H9 (cell line): ENCODE results near the gene TOR4A. TPM values are rescaled to one million over a fixed set of nuclear protein-coding genes. Genes with fewer than 3 reads are reported as not detected.
"Not testable (repeated sequence)": the region's sequence is repeated elsewhere in the genome, so short reads cannot be mapped to it uniquely, and the experiment has no call there.

Experiments
- DNase-seq: peaks from one replicate; pipeline ENCODE4 v3.0.0-alpha.2; 2017
- H2AFZ ChIP-seq: one replicate; pipeline ENCODE4 v1.6.1; 2013; ENCODE audit warnings: mild to moderate bottlenecking, low read length, control low read depth, moderate library complexity
- H2AK5ac ChIP-seq: 2 replicates; pipeline ENCODE4 v1.6.1; 2013; ENCODE audit warnings: low read length, control low read depth, mixed read lengths; ENCODE audit not compliant: insufficient read length
- H2BK120ac ChIP-seq: one replicate; pipeline ENCODE4 v1.6.1; 2013; ENCODE audit warnings: low read depth, mild to moderate bottlenecking, low read length, control low read depth, inconsistent platforms; ENCODE audit not compliant: poor library complexity, severe bottlenecking
- H2BK12ac ChIP-seq: 2 replicates; pipeline ENCODE4 v1.6.1; 2013; ENCODE audit warnings: low read length, control low read depth, mixed read lengths, low read depth; ENCODE audit not compliant: insufficient read length
- H2BK15ac ChIP-seq: 2 replicates; pipeline ENCODE4 v1.6.1; 2013; ENCODE audit warnings: low read depth, low read length, control low read depth
- H2BK20ac ChIP-seq: one replicate; pipeline ENCODE4 v1.6.1; 2013; ENCODE audit warnings: low read depth, mild to moderate bottlenecking, low read length, control low read depth, inconsistent platforms; ENCODE audit not compliant: poor library complexity, severe bottlenecking
- H2BK5ac ChIP-seq: 2 replicates; pipeline ENCODE4 v1.6.1; 2013; ENCODE audit warnings: low read length, control low read depth, mixed read lengths; ENCODE audit not compliant: insufficient read length
- H3K14ac ChIP-seq: 2 replicates; pipeline ENCODE4 v1.6.1; 2013; ENCODE audit warnings: low read length, control low read depth; ENCODE audit not compliant: insufficient read depth
- H3K18ac ChIP-seq: 2 replicates; pipeline ENCODE4 v1.6.1; 2013; ENCODE audit warnings: low read depth, mild to moderate bottlenecking, mixed read lengths, low read length, control low read depth; ENCODE audit not compliant: insufficient read length
- H3K23ac ChIP-seq: 2 replicates; pipeline ENCODE4 v1.6.1; 2013; ENCODE audit warnings: low read length, control low read depth, mixed read lengths, low read depth; ENCODE audit not compliant: insufficient read length
- H3K23me2 ChIP-seq: 2 replicates; pipeline ENCODE4 v1.6.1; 2013; ENCODE audit warnings: low read depth, mild to moderate bottlenecking, mixed read lengths, low read length, control low read depth; ENCODE audit not compliant: insufficient read length, poor library complexity, severe bottlenecking
- H3K27ac ChIP-seq: 2 replicates; pipeline ENCODE4 v1.5.1; 2013; ENCODE audit warnings: low read length, control low read depth, mixed read lengths, low read depth; ENCODE audit not compliant: insufficient read length
- H3K27me3 ChIP-seq: 2 replicates; pipeline ENCODE4 v1.6.1; 2013; ENCODE audit warnings: low read length, control low read depth, inconsistent platforms; ENCODE audit not compliant: insufficient read depth
- H3K4ac ChIP-seq: 2 replicates; pipeline ENCODE4 v1.6.1; 2013; ENCODE audit warnings: low read depth, mild to moderate bottlenecking, control low read depth, inconsistent platforms, low read length, moderate library complexity
- H3K4me1 ChIP-seq: 2 replicates; pipeline ENCODE4 v1.6.1; 2013; ENCODE audit warnings: low read length, control low read depth, inconsistent platforms; ENCODE audit not compliant: insufficient read depth
- H3K4me2 ChIP-seq: 2 replicates; pipeline ENCODE4 v1.6.1; 2013; ENCODE audit warnings: low read length, control low read depth, mixed read lengths; ENCODE audit not compliant: insufficient read length, insufficient read depth
- H3K56ac ChIP-seq: 2 replicates; pipeline ENCODE4 v1.6.1; 2013; ENCODE audit warnings: low read depth, mild to moderate bottlenecking, mixed read lengths, low read length, control low read depth; ENCODE audit not compliant: insufficient read length
- H3K79me1 ChIP-seq: 2 replicates; pipeline ENCODE4 v1.6.1; 2013; ENCODE audit warnings: low read depth, mild to moderate bottlenecking, moderate library complexity, low read length, control low read depth, inconsistent platforms; ENCODE audit not compliant: insufficient read depth, poor library complexity, severe bottlenecking
- H3K79me2 ChIP-seq: 2 replicates; pipeline ENCODE4 v1.6.1; 2013; ENCODE audit warnings: low read length, control low read depth, inconsistent platforms; ENCODE audit not compliant: insufficient read depth
- H3K9ac ChIP-seq: 2 replicates; pipeline ENCODE4 v1.6.1; 2013; ENCODE audit warnings: low read length, control low read depth, mixed read lengths; ENCODE audit not compliant: insufficient read length; ENCODE audit errors: extremely low read depth
- H3K9me3 ChIP-seq: one replicate; pipeline ENCODE4 v1.6.1; 2013; ENCODE audit warnings: low read depth, low read length, inconsistent platforms; ENCODE audit not compliant: control insufficient read depth
- H3T11ph ChIP-seq: one replicate; pipeline ENCODE4 v1.6.1; 2013; ENCODE audit warnings: mild to moderate bottlenecking, low read length, control low read depth, inconsistent platforms
- H4K20me1 ChIP-seq: one replicate; pipeline ENCODE4 v1.6.1; 2013; ENCODE audit not compliant: control insufficient read depth, insufficient read length, insufficient read depth
- H4K5ac ChIP-seq: 2 replicates; pipeline ENCODE4 v1.6.1; 2013; ENCODE audit warnings: low read depth, mild to moderate bottlenecking, mixed read lengths, low read length, control low read depth; ENCODE audit not compliant: insufficient read length
- H4K8ac ChIP-seq: replicated peaks from 2 replicates; pipeline ENCODE4 v1.6.1; 2013; ENCODE audit warnings: low read length, control low read depth, mixed read lengths, low read depth; ENCODE audit not compliant: insufficient read length
- H4K91ac ChIP-seq: 2 replicates; pipeline ENCODE4 v1.6.1; 2013; ENCODE audit warnings: low read depth, mild to moderate bottlenecking, moderate library complexity, mixed read lengths, low read length, control low read depth; ENCODE audit not compliant: insufficient read length
- H3K27ac Mint-ChIP-seq, 3 experiments: 2 replicates in 2 of 3; 3 replicates in 1 of 3; pipeline ENCODE4 v1.8.0; 2020 to 2021; ENCODE audit warnings: mixed read lengths in 3 of 3, mild to moderate bottlenecking in 1 of 3, moderate library complexity in 1 of 3
- H3K27me3 Mint-ChIP-seq: 2 replicates; pipeline ENCODE4 v1.8.0; 2021; ENCODE audit warnings: low read depth, mild to moderate bottlenecking, moderate library complexity, mixed read lengths
- H3K36me3 Mint-ChIP-seq, 3 experiments: 2 replicates in 2 of 3; 3 replicates in 1 of 3; pipeline ENCODE4 v1.8.0; 2020 to 2021; ENCODE audit warnings: low read depth in 3 of 3, mixed read lengths in 3 of 3; ENCODE audit not compliant: insufficient read depth in 1 of 3
- H3K4me1 Mint-ChIP-seq, 2 experiments: 2 replicates each; pipeline ENCODE4 v1.8.0; 2020; ENCODE audit warnings: mixed read lengths in 2 of 2
- H3K4me3 Mint-ChIP-seq, 2 experiments: 2 replicates in 1 of 2; 3 replicates in 1 of 2; pipeline ENCODE4 v1.8.0; 2020 to 2021; ENCODE audit warnings: mild to moderate bottlenecking in 2 of 2, mixed read lengths in 2 of 2, moderate library complexity in 1 of 2
- H3K9me3 Mint-ChIP-seq, 2 experiments: 2 replicates in 1 of 2; 3 replicates in 1 of 2; pipeline ENCODE4 v1.8.0; 2020; ENCODE audit warnings: mild to moderate bottlenecking in 2 of 2, mixed read lengths in 2 of 2, moderate library complexity in 1 of 2
- CTCF ChIP-seq: fragments of 200-600 bp; sonication (generic); conservative IDR thresholded peaks from 3 replicates; pipeline ENCODE4 v1.8.0; 2021; ENCODE audit warnings: antibody characterized with exemption, mild to moderate bottlenecking
- WGBS: extraction: QIAGEN DNeasy Blood & Tissue Kit; methylation state at CpG from one replicate; pipeline ENCODE4 v1.1.7; 2013; ENCODE audit warnings: missing lambda C conversion rate, low lambda C conversion rate, mixed read lengths; ENCODE audit not compliant: insufficient read length; ENCODE audit errors: extremely low coverage; 5-methylcytosine and 5-hydroxymethylcytosine counted together
- total RNA-seq: library from RNA; stranded (reverse); gene quantifications from 2 replicates; pipeline ENCODE4 v1.2.1, GENCODE V29; 2021

The TOR4A gene
- total RNA-seq, 1 experiment from 2014 or later, result 6.2 TPM

- H3K9me3 ChIP-seq, result no peaks in the 10 kb centered on the region
- H3K23ac ChIP-seq, result no peak overlapping the region
- Mint-ChIP-seq H3K9me3 (no peaks in the 10 kb centered on the region; a peak in 2 of 5 replicates), H3K4me1 (peaks cover 24 to 34% of the 10 kb centered on the region in 2 experiments), H3K27ac (no peak overlapping the region; a peak in 3 of 7 replicates), H3K36me3 (peaks cover 19 to 26% (median 24%) of the 10 kb centered on the region in 3 experiments), H3K27me3 (peaks cover 18% of the 10 kb centered on the region), H3K4me3 (peak overlapping the region; percentile 77 to 86)
- H3K27ac ChIP-seq, result no peak overlapping the region
- H3K27me3 ChIP-seq, result no peaks in the 10 kb centered on the region
- no peaks in the 10 kb centered on the region for H3K79me1 ChIP-seq
- DNase-seq, result no peak
- H4K8ac ChIP-seq, result no peak overlapping the region
- H2BK120ac ChIP-seq, result no peak overlapping the region
- no peak overlapping the region for H2AK5ac ChIP-seq
- H2BK5ac ChIP-seq, result no peak overlapping the region
- no peak overlapping the region for H2BK20ac ChIP-seq
- no peak overlapping the region for H2BK12ac ChIP-seq
- H3K18ac ChIP-seq, result no peak overlapping the region
- H3K4ac ChIP-seq, result no peak overlapping the region
- peak overlapping the region; percentile 53 for H3K9ac ChIP-seq
- no peak overlapping the region for H4K5ac ChIP-seq
- TF ChIP-seq CTCF, result no peak
- no peak overlapping the region for H2AFZ ChIP-seq
- H3K79me2 ChIP-seq, result no peaks in the 10 kb centered on the region
- H3K4me2 ChIP-seq, result peak overlapping the region; percentile 46
- H3T11ph ChIP-seq, result no peak overlapping the region
- no peaks in the 10 kb centered on the region; the same call in 1 of the 2 replicates for H3K4me1 ChIP-seq
- peaks cover 12% of the 10 kb centered on the region for H3K23me2 ChIP-seq
- no CpG with 5 or more reads among the region's 36 CpGs for WGBS
- H4K20me1 ChIP-seq, result peaks cover 3% of the 10 kb centered on the region
- H4K91ac ChIP-seq, result no peak overlapping the region
- H2BK15ac ChIP-seq, result no peak overlapping the region
- H3K14ac ChIP-seq, result no peak overlapping the region; the same call in 1 of the 2 replicates
- no peak overlapping the region for H3K56ac ChIP-seq
Observed at GRCh38 chr9:137242269-137243203, 35.0 kb upstream of the TOR4A start.

- H3K23me2 ChIP-seq, result peaks cover 12% of the 10 kb centered on the region
- H2BK120ac ChIP-seq, H3K18ac ChIP-seq, H4K5ac ChIP-seq, H3K23ac ChIP-seq, H3K9me3 Mint-ChIP-seq, H3T11ph ChIP-seq, H3K27ac ChIP-seq, H2BK15ac ChIP-seq, H3K14ac ChIP-seq, H4K91ac ChIP-seq, H3K27me3 ChIP-seq, H2BK20ac ChIP-seq, DNase-seq, H4K8ac ChIP-seq, H3K9me3 ChIP-seq, H3K9ac ChIP-seq, H2BK12ac ChIP-seq, H3K79me2 ChIP-seq, H2BK5ac ChIP-seq, H3K4me2 ChIP-seq, H3K4ac ChIP-seq, H3K79me1 ChIP-seq, H4K20me1 ChIP-seq, H2AFZ ChIP-seq, H3K56ac ChIP-seq, H3K27ac Mint-ChIP-seq, H3K4me1 ChIP-seq, H2AK5ac ChIP-seq: not testable (repeated sequence)
- no CpG with 5 or more reads among the region's 18 CpGs for WGBS
- Mint-ChIP-seq H3K36me3 (peaks cover 19 to 26% (median 24%) of the 10 kb centered on the region in 3 experiments), H3K4me1 (peaks cover 21 to 32% of the 10 kb centered on the region in 2 experiments), H3K4me3 (peak overlapping the region; percentile 77 to 86), H3K27me3 (peaks cover 23% of the 10 kb centered on the region)
Observed at GRCh38 chr9:137243266-137243625, 34.3 kb upstream of the TOR4A start.
